ENCODE results near the gene OSBPL6.

DNA sequence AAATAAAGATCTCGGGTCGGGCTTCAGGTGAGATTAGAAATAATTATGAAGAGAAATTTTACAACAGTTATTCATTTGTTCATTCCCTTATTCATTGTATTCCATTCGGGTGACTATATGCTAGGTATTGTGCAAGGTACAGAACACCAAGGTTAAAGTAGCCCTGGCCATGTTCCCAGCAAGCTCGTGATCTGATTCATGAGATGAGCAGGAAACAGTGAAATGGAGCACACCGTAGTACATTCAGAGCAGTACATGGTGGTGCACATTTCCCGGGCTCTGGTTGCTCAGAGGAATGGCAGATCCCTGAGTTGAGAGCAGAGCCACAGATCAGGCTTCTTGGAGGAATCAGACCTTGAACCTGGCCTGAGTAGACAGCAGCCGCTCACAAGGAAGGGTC, 168.9 kb downstream of the OSBPL6 start:
- TF ChIP-seq, protein P1, sequence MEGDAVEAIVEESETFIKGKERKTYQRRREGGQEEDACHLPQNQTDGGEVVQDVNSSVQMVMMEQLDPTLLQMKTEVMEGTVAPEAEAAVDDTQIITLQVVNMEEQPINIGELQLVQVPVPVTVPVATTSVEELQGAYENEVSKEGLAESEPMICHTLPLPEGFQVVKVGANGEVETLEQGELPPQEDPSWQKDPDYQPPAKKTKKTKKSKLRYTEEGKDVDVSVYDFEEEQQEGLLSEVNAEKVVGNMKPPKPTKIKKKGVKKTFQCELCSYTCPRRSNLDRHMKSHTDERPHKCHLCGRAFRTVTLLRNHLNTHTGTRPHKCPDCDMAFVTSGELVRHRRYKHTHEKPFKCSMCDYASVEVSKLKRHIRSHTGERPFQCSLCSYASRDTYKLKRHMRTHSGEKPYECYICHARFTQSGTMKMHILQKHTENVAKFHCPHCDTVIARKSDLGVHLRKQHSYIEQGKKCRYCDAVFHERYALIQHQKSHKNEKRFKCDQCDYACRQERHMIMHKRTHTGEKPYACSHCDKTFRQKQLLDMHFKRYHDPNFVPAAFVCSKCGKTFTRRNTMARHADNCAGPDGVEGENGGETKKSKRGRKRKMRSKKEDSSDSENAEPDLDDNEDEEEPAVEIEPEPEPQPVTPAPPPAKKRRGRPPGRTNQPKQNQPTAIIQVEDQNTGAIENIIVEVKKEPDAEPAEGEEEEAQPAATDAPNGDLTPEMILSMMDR (IDR thresholded peaks at IDR 0.05), result no peak
- no peak for TF ChIP-seq EP300 (IDR thresholded peaks at IDR 0.05)
